ENCODE data around the gene TSEN2. TPM values are rescaled to one million over a fixed set of nuclear protein-coding genes. Genes with fewer than 3 reads are reported as not detected.

Gene TSEN2
- total and polyA plus RNA-seq, 10 of the 15 experiments (the other 5 are each of a cell fraction or from before 2014, with no cell fraction given), result 17.7 to 32.3 (median 24.3) TPM

GRCh38 chr3:12556690-12557472 lies 72.6 kb downstream of the TSEN2 start, which contains the start of gene MKRN2 (continued):
- TF ChIP-seq E2F8 (IDR thresholded peaks at IDR 0.05; ENCODE audit: low read depth, partially characterized antibody) (peak; percentile 12), NR2C1 (IDR thresholded peaks at IDR 0.05) (peak; percentile 56), BCL3 (IDR thresholded peaks at IDR 0.05; ENCODE audit: borderline replicate concordance, insufficient read depth, low read depth, low read length, poor library complexity, severe bottlenecking) (peak; percentile 54), HDAC6 (IDR thresholded peaks at IDR 0.05; ENCODE audit: unreplicated experiment) (peak; percentile 33), ZNF217 (IDR thresholded peaks at IDR 0.05) (no peak; the same call in 1 of the 2 replicates), ATF7 (IDR thresholded peaks at IDR 0.05; ENCODE audit: low read depth) (no peak), ETV6 (conservative IDR thresholded peaks at IDR 0.05 in 1 of 2, IDR thresholded peaks at IDR 0.05 in 1 of 2; ENCODE audit: borderline replicate concordance in 1 of 2, low read depth in 1 of 2) (peak in 1 of 2 experiments; percentile 24; a peak in 1 of 4 replicates), MEF2A (IDR thresholded peaks at IDR 0.05; ENCODE audit: insufficient read depth, low read depth, low read length) (0 out of 2 replicates have a peak, but pooled peaks have one; percentile 60), ZNF207 (IDR thresholded peaks at IDR 0.05; ENCODE audit: borderline replicate concordance) (peak; percentile 88; the same call in 1 of the 2 replicates), RCOR1 (conservative IDR thresholded peaks at IDR 0.05; ENCODE audit: low read depth, low read length) (0 out of 2 replicates have a peak, but pooled peaks have one; percentile 66), ZSCAN29 (IDR thresholded peaks at IDR 0.05) (peak; percentile 77), MYC (IDR thresholded peaks at IDR 0.05; ENCODE audit: insufficient read depth, insufficient read length, insufficient replicate concordance, low read length, severe bottlenecking) (no peak), CHD2 (IDR thresholded peaks at IDR 0.05; ENCODE audit: borderline replicate concordance, low read depth, low read length) (peak; percentile 47; the same call in 1 of the 2 replicates), ZNF384 (IDR thresholded peaks at IDR 0.05; ENCODE audit: borderline replicate concordance, low read depth, low read length) (no peak)
- TF ChIP-seq, protein P1, sequence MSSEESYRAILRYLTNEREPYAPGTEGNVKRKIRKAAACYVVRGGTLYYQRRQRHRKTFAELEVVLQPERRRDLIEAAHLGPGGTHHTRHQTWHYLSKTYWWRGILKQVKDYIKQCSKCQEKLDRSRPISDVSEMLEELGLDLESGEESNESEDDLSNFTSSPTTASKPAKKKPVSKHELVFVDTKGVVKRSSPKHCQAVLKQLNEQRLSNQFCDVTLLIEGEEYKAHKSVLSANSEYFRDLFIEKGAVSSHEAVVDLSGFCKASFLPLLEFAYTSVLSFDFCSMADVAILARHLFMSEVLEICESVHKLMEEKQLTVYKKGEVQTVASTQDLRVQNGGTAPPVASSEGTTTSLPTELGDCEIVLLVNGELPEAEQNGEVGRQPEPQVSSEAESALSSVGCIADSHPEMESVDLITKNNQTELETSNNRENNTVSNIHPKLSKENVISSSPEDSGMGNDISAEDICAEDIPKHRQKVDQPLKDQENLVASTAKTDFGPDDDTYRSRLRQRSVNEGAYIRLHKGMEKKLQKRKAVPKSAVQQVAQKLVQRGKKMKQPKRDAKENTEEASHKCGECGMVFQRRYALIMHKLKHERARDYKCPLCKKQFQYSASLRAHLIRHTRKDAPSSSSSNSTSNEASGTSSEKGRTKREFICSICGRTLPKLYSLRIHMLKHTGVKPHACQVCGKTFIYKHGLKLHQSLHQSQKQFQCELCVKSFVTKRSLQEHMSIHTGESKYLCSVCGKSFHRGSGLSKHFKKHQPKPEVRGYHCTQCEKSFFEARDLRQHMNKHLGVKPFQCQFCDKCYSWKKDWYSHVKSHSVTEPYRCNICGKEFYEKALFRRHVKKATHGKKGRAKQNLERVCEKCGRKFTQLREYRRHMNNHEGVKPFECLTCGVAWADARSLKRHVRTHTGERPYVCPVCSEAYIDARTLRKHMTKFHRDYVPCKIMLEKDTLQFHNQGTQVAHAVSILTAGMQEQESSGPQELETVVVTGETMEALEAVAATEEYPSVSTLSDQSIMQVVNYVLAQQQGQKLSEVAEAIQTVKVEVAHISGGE (CRISPR knock-in tag; IDR thresholded peaks at IDR 0.05), result peak; percentile 96
- TF ChIP-seq, protein P2, sequence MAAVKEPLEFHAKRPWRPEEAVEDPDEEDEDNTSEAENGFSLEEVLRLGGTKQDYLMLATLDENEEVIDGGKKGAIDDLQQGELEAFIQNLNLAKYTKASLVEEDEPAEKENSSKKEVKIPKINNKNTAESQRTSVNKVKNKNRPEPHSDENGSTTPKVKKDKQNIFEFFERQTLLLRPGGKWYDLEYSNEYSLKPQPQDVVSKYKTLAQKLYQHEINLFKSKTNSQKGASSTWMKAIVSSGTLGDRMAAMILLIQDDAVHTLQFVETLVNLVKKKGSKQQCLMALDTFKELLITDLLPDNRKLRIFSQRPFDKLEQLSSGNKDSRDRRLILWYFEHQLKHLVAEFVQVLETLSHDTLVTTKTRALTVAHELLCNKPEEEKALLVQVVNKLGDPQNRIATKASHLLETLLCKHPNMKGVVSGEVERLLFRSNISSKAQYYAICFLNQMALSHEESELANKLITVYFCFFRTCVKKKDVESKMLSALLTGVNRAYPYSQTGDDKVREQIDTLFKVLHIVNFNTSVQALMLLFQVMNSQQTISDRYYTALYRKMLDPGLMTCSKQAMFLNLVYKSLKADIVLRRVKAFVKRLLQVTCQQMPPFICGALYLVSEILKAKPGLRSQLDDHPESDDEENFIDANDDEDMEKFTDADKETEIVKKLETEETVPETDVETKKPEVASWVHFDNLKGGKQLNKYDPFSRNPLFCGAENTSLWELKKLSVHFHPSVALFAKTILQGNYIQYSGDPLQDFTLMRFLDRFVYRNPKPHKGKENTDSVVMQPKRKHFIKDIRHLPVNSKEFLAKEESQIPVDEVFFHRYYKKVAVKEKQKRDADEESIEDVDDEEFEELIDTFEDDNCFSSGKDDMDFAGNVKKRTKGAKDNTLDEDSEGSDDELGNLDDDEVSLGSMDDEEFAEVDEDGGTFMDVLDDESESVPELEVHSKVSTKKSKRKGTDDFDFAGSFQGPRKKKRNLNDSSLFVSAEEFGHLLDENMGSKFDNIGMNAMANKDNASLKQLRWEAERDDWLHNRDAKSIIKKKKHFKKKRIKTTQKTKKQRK (IDR thresholded peaks at IDR 0.05; ENCODE audit: low read depth, low read length), result 0 out of 2 replicates have a peak, but pooled peaks have one; percentile 7
